ENCODE results near the gene SKIC3. TPM values are rescaled to one million over a fixed set of nuclear protein-coding genes. Genes with fewer than 3 reads are reported as not detected.
A peak's percentile ranks its signal among the peaks of the same experiment; 100 is the strongest.

SKIC3 gene
- total RNA-seq, 1 experiment from 2014 or later: 69.0 TPM

DNA sequence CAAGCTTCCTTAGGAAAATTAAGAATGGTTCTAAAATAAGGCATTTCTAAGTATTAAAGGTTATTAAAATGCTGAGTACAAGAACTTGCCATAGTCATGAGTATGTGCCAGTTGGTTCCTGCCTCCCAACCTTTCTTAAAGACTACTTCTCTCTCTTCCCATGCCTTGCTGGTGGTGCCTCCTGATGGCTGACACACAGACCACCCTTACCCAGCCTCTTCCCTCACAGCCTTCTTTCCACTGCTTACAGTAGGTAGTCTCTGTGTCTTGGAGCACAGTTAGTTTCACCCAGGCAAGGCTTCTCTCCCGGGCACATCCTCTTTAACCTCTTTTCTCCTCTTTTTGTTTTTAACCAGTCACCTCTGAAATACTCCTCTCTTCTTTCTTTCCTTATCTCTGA is 44.5 kb upstream of the SKIC3 start:
- TF ChIP-seq ZNF671 (CRISPR knock-in tag; IDR thresholded peaks at IDR 0.05): no peak
- no peak for TF ChIP-seq CREB1 (CRISPR knock-in tag; IDR thresholded peaks at IDR 0.05)
- TF ChIP-seq, protein P1, sequence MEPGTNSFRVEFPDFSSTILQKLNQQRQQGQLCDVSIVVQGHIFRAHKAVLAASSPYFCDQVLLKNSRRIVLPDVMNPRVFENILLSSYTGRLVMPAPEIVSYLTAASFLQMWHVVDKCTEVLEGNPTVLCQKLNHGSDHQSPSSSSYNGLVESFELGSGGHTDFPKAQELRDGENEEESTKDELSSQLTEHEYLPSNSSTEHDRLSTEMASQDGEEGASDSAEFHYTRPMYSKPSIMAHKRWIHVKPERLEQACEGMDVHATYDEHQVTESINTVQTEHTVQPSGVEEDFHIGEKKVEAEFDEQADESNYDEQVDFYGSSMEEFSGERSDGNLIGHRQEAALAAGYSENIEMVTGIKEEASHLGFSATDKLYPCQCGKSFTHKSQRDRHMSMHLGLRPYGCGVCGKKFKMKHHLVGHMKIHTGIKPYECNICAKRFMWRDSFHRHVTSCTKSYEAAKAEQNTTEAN (CRISPR knock-in tag; IDR thresholded peaks at IDR 0.05): no peak
- TF ChIP-seq, protein P2, sequence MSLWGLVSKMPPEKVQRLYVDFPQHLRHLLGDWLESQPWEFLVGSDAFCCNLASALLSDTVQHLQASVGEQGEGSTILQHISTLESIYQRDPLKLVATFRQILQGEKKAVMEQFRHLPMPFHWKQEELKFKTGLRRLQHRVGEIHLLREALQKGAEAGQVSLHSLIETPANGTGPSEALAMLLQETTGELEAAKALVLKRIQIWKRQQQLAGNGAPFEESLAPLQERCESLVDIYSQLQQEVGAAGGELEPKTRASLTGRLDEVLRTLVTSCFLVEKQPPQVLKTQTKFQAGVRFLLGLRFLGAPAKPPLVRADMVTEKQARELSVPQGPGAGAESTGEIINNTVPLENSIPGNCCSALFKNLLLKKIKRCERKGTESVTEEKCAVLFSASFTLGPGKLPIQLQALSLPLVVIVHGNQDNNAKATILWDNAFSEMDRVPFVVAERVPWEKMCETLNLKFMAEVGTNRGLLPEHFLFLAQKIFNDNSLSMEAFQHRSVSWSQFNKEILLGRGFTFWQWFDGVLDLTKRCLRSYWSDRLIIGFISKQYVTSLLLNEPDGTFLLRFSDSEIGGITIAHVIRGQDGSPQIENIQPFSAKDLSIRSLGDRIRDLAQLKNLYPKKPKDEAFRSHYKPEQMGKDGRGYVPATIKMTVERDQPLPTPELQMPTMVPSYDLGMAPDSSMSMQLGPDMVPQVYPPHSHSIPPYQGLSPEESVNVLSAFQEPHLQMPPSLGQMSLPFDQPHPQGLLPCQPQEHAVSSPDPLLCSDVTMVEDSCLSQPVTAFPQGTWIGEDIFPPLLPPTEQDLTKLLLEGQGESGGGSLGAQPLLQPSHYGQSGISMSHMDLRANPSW (CRISPR knock-in tag; conservative IDR thresholded peaks at IDR 0.05; ENCODE audit: low read depth): no peak
- TF ChIP-seq, protein P3, sequence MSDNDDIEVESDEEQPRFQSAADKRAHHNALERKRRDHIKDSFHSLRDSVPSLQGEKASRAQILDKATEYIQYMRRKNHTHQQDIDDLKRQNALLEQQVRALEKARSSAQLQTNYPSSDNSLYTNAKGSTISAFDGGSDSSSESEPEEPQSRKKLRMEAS (CRISPR knock-in tag; IDR thresholded peaks at IDR 0.05): no peak
- TF ChIP-seq FOXJ3 (CRISPR knock-in tag; IDR thresholded peaks at IDR 0.05; ENCODE audit: borderline replicate concordance): no peak
- no peak for TF ChIP-seq SMAD4 (CRISPR knock-in tag; IDR thresholded peaks at IDR 0.05)
- no peak for TF ChIP-seq ZNF396 (CRISPR knock-in tag; IDR thresholded peaks at IDR 0.05; ENCODE audit: borderline replicate concordance)
- TF ChIP-seq GABPB1 (CRISPR knock-in tag; IDR thresholded peaks at IDR 0.05): no peak
- TF ChIP-seq, protein P4, sequence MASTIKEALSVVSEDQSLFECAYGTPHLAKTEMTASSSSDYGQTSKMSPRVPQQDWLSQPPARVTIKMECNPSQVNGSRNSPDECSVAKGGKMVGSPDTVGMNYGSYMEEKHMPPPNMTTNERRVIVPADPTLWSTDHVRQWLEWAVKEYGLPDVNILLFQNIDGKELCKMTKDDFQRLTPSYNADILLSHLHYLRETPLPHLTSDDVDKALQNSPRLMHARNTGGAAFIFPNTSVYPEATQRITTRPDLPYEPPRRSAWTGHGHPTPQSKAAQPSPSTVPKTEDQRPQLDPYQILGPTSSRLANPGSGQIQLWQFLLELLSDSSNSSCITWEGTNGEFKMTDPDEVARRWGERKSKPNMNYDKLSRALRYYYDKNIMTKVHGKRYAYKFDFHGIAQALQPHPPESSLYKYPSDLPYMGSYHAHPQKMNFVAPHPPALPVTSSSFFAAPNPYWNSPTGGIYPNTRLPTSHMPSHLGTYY (CRISPR knock-in tag; IDR thresholded peaks at IDR 0.05): no peak
- no peak for TF ChIP-seq JAZF1 (CRISPR knock-in tag; IDR thresholded peaks at IDR 0.05)
- Mint-ChIP-seq H3K4me1 (no peaks in the 10 kb centered on the region), H3K4me3 (no peak overlapping the region), H3K36me3 (no peaks in the 10 kb centered on the region), H3K9me3 (no peaks in the 10 kb centered on the region), H3K27ac (no peak overlapping the region), H3K27me3 (ENCODE audit: low read depth) (no peaks in the 10 kb centered on the region)
- ATAC-seq: peak; percentile 71
- DNase-seq (ENCODE audit: low spot score): no peak
- CTCF ChIA-PET: interaction anchor here (0.7 kb wide), 1 partner anchor 44 kb away, joined by 3 read pairs; the partner anchor contains the start of genes ARSK and SKIC3
- POLR2A ChIA-PET: no interaction called here

DNA sequence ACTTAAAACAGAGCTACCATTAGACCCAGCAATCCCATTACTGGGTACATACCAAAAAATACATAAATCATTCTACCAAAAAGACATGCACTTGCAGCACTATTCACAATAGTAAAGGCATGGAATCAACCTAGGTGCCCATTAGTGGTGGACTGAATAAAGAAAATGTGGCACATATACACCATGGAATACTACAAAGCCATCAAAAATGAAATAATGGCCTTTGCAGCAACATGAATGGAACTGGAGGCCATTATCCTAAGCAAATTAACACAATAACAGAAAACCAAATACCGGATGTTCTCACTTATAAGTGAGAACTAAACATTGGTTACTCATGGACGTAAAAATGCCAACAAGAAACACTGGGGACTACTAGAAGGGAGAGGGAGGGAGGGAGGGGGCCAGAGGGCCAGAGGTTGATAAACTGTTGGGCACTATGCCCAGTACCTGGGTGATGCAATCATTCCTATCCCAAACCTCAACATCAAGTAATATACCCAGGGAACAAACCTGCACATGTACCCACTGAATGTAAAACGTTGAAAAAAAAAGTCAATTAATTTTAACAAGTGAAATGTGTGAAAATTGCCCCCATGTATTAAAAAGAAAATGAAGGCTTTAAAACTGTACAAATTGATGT is 40.6 kb upstream of the SKIC3 start:
- CTCF ChIA-PET: no interaction called here
- no peak for ATAC-seq

More for the DNA sequence above, 40.6 kb upstream of the SKIC3 start:
- no peak overlapping the region for H3K27ac Mint-ChIP-seq
- DNase-seq (ENCODE audit: low spot score): no peak
- H3K27me3 Mint-ChIP-seq (ENCODE audit: low read depth): no peaks in the 10 kb centered on the region
- TF ChIP-seq NFATC4 (CRISPR knock-in tag; IDR thresholded peaks at IDR 0.05) (no peak), ZNF263 (CRISPR knock-in tag; IDR thresholded peaks at IDR 0.05; ENCODE audit: low read depth) (no peak), ZNF416 (CRISPR knock-in tag; IDR thresholded peaks at IDR 0.05) (no peak)
- TF ChIP-seq, protein P5, sequence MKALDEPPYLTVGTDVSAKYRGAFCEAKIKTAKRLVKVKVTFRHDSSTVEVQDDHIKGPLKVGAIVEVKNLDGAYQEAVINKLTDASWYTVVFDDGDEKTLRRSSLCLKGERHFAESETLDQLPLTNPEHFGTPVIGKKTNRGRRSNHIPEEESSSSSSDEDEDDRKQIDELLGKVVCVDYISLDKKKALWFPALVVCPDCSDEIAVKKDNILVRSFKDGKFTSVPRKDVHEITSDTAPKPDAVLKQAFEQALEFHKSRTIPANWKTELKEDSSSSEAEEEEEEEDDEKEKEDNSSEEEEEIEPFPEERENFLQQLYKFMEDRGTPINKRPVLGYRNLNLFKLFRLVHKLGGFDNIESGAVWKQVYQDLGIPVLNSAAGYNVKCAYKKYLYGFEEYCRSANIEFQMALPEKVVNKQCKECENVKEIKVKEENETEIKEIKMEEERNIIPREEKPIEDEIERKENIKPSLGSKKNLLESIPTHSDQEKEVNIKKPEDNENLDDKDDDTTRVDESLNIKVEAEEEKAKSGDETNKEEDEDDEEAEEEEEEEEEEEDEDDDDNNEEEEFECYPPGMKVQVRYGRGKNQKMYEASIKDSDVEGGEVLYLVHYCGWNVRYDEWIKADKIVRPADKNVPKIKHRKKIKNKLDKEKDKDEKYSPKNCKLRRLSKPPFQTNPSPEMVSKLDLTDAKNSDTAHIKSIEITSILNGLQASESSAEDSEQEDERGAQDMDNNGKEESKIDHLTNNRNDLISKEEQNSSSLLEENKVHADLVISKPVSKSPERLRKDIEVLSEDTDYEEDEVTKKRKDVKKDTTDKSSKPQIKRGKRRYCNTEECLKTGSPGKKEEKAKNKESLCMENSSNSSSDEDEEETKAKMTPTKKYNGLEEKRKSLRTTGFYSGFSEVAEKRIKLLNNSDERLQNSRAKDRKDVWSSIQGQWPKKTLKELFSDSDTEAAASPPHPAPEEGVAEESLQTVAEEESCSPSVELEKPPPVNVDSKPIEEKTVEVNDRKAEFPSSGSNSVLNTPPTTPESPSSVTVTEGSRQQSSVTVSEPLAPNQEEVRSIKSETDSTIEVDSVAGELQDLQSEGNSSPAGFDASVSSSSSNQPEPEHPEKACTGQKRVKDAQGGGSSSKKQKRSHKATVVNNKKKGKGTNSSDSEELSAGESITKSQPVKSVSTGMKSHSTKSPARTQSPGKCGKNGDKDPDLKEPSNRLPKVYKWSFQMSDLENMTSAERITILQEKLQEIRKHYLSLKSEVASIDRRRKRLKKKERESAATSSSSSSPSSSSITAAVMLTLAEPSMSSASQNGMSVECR (CRISPR knock-in tag; IDR thresholded peaks at IDR 0.05; ENCODE audit: borderline replicate concordance): no peak
- TF ChIP-seq, protein P6, sequence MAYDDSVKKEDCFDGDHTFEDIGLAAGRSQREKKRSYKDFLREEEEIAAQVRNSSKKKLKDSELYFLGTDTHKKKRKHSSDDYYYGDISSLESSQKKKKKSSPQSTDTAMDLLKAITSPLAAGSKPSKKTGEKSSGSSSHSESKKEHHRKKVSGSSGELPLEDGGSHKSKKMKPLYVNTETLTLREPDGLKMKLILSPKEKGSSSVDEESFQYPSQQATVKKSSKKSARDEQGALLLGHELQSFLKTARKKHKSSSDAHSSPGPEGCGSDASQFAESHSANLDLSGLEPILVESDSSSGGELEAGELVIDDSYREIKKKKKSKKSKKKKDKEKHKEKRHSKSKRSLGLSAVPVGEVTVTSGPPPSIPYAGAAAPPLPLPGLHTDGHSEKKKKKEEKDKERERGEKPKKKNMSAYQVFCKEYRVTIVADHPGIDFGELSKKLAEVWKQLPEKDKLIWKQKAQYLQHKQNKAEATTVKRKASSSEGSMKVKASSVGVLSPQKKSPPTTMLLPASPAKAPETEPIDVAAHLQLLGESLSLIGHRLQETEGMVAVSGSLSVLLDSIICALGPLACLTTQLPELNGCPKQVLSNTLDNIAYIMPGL (CRISPR knock-in tag; IDR thresholded peaks at IDR 0.05): no peak
- TF ChIP-seq, protein P7, sequence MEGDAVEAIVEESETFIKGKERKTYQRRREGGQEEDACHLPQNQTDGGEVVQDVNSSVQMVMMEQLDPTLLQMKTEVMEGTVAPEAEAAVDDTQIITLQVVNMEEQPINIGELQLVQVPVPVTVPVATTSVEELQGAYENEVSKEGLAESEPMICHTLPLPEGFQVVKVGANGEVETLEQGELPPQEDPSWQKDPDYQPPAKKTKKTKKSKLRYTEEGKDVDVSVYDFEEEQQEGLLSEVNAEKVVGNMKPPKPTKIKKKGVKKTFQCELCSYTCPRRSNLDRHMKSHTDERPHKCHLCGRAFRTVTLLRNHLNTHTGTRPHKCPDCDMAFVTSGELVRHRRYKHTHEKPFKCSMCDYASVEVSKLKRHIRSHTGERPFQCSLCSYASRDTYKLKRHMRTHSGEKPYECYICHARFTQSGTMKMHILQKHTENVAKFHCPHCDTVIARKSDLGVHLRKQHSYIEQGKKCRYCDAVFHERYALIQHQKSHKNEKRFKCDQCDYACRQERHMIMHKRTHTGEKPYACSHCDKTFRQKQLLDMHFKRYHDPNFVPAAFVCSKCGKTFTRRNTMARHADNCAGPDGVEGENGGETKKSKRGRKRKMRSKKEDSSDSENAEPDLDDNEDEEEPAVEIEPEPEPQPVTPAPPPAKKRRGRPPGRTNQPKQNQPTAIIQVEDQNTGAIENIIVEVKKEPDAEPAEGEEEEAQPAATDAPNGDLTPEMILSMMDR (IDR thresholded peaks at IDR 0.05): no peak
- POLR2A ChIA-PET: no interaction called here
- no peak overlapping the region for H3K4me3 Mint-ChIP-seq
- no peaks in the 10 kb centered on the region for H3K9me3 Mint-ChIP-seq
- no peaks in the 10 kb centered on the region; the same call in 1 of the 2 replicates for H3K36me3 Mint-ChIP-seq
- no peaks in the 10 kb centered on the region for H3K4me1 Mint-ChIP-seq
